ENCODE data around the gene MPRIP.

GRCh38 chr17:17087424-17088015 is 45.3 kb downstream of the MPRIP start:
- TF ChIP-seq EZH2 (IDR thresholded peaks at IDR 0.05) (no peak), ZNF274 (IDR thresholded peaks at IDR 0.05; ENCODE audit: low read depth, low read length) (no peak), POLR2A (IDR thresholded peaks at IDR 0.05; ENCODE audit: borderline replicate concordance, extremely low read depth, insufficient read depth, insufficient read length) (no peak), SRF (IDR thresholded peaks at IDR 0.05; ENCODE audit: low read depth) (no peak), TCF7L2 (IDR thresholded peaks at IDR 0.05; ENCODE audit: borderline replicate concordance, extremely low read depth, insufficient read depth, insufficient read length) (no peak), JUND (IDR thresholded peaks at IDR 0.05) (no peak), EZH2phosphoT487 (IDR thresholded peaks at IDR 0.05; ENCODE audit: borderline replicate concordance) (no peak), POLR2AphosphoS5 (IDR thresholded peaks at IDR 0.05; ENCODE audit: low read depth, low read length) (no peak), CTCF (IDR thresholded peaks at IDR 0.05 in 2 of 3, conservative IDR thresholded peaks at IDR 0.05 in 1 of 3; ENCODE audit: borderline replicate concordance in 1 of 3, insufficient read depth in 1 of 3, low read depth in 2 of 3, low read length in 2 of 3) (no peak), ELF1 (IDR thresholded peaks at IDR 0.05; ENCODE audit: borderline replicate concordance, low read depth) (no peak), ZFX (IDR thresholded peaks at IDR 0.05) (no peak), RAD21 (IDR thresholded peaks at IDR 0.05; ENCODE audit: low read depth) (no peak), SIN3A (IDR thresholded peaks at IDR 0.05; ENCODE audit: low read depth) (no peak), REST (IDR thresholded peaks at IDR 0.05; ENCODE audit: low read depth) (no peak)
